OCI-M2 (cell line): Measurements from ENCODE around the gene EEF2K.
"Not testable (repeated sequence)": the region's sequence is repeated elsewhere in the genome, so short reads cannot be mapped to it uniquely, and the experiment has no call there.

Source experiments
- DNase-seq: peaks from one replicate; lab custom pipeline; 2025; ENCODE audit not compliant: unreplicated experiment; lab: John Stamatoyannopoulos, UW

The EEF2K gene

GRCh38 chr16:22291860-22292318 is 85.8 kb downstream of the EEF2K start:
- no peak for DNase-seq

- no peak for DNase-seq
Observed at GRCh38 chr16:22292320-22292719, 86.2 kb downstream of the EEF2K start.

- DNase-seq: no peak
Observed at GRCh38 chr16:22293137-22294106, 87.3 kb downstream of the EEF2K start.

- DNase-seq: no peak
Observed at GRCh38 chr16:22296225-22297113, 90.4 kb downstream of the EEF2K start.

GRCh38 chr16:22297114-22297870 is 91.2 kb downstream of the EEF2K start, which contains the start of gene POLR3E:
TSS of gene POLR3E (plus strand) at chr16:22297409. CDS start at chr16:22302969, 5,560 bp downstream.
- peak; percentile 93 for DNase-seq

GRCh38 chr16:22297871-22298733 is 92.0 kb downstream of the EEF2K start:
- DNase-seq: peak; percentile 27

- DNase-seq: no peak
Observed at GRCh38 chr16:22299036-22299435, 93.0 kb downstream of the EEF2K start.

- no peak for DNase-seq
Observed at GRCh38 chr16:22300427-22301071, 94.5 kb downstream of the EEF2K start.

- DNase-seq: not testable (repeated sequence)
Observed at GRCh38 chr16:22301423-22301822, 95.3 kb downstream of the EEF2K start.

GRCh38 chr16:22302776-22303363 is 96.8 kb downstream of the EEF2K start:
- no peak for DNase-seq

GRCh38 chr16:22304411-22304810 is 98.3 kb downstream of the EEF2K start:
- no peak for DNase-seq

GRCh38 chr16:22306788-22307187 is 100.7 kb downstream of the EEF2K start:
- DNase-seq: no peak

GRCh38 chr16:22307838-22308237 is 101.8 kb downstream of the EEF2K start:
- no peak for DNase-seq

- DNase-seq: no peak
Observed at GRCh38 chr16:22308824-22309520, 102.9 kb downstream of the EEF2K start.

GRCh38 chr16:22311520-22311919 is 105.4 kb downstream of the EEF2K start:
- no peak for DNase-seq

GRCh38 chr16:22312897-22313781 is 107.1 kb downstream of the EEF2K start:
- no peak for DNase-seq

GRCh38 chr16:22313876-22314470 is 107.9 kb downstream of the EEF2K start:
- DNase-seq: no peak
